ENCODE results near the gene APCDD1L.

Gene APCDD1L

GRCh38 chr20:58471193-58472164, 43.7 kb downstream of the APCDD1L start:
- H3K4me1 Mint-ChIP-seq = no peaks in the 10 kb centered on the region
- ATAC-seq = no peak

DNA sequence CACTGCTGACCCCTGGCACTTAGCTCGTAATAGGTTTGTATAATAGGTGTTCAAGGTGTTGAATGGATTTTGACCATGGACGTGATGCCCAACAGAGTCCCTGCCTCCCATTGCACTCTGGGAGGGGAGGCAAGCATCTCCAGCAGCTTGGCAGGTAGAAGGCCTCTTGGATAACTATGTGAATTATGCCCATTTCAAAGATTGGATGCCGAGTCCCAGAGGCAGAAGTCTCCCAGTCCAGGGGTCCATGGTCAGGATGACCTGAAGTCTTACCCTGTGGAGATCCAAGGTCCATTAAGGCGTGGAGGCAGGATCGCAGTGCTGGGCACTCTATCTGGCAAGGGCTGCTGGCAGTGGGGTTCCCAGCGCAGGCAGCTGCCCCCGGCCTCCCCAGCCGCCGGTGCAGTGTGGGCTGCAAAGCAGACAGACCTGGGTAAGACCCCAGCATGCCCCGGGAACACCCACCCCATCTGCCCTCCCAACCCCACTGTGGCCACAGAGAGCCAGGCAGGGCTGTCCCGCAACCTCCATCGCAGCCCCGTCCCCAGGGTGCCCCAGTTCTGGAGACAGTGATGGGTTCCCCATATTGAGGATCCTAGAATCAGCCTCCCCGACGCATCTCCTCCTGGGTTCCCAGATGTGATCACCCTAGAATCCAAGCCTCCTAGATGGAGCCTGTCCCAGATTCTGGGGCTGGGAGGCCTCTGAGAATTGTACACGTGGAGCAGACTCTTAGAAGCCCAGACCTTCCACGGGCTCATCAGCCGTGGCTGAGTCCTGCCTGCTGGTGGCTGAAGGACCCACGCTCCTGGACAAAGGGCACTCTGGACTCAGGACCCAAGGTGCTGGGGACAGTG, 44.6 kb downstream of the APCDD1L start:
- H3K9me3 Mint-ChIP-seq = no peaks in the 10 kb centered on the region
- H3K27me3 Mint-ChIP-seq = no peaks in the 10 kb centered on the region
- ATAC-seq = no peak
- no peaks in the 10 kb centered on the region for H3K36me3 Mint-ChIP-seq
- H3K4me3 Mint-ChIP-seq = no peak overlapping the region
- no peak overlapping the region for H3K27ac Mint-ChIP-seq
- no peaks in the 10 kb centered on the region for H3K4me1 Mint-ChIP-seq

More at GRCh38 chr20:58471193-58472164, 43.7 kb downstream of the APCDD1L start:
- Mint-ChIP-seq H3K27ac (no peak overlapping the region), H3K36me3 (no peaks in the 10 kb centered on the region), H3K27me3 (no peaks in the 10 kb centered on the region), H3K9me3 (no peaks in the 10 kb centered on the region), H3K4me3 (no peak overlapping the region)

GRCh38 chr20:58469616-58470015, 45.6 kb downstream of the APCDD1L start:
- Mint-ChIP-seq H3K36me3 (no peaks in the 10 kb centered on the region), H3K4me3 (no peak overlapping the region), H3K27ac (no peak overlapping the region), H3K27me3 (no peaks in the 10 kb centered on the region), H3K9me3 (no peaks in the 10 kb centered on the region), H3K4me1 (no peaks in the 10 kb centered on the region)
- ATAC-seq = no peak

DNA sequence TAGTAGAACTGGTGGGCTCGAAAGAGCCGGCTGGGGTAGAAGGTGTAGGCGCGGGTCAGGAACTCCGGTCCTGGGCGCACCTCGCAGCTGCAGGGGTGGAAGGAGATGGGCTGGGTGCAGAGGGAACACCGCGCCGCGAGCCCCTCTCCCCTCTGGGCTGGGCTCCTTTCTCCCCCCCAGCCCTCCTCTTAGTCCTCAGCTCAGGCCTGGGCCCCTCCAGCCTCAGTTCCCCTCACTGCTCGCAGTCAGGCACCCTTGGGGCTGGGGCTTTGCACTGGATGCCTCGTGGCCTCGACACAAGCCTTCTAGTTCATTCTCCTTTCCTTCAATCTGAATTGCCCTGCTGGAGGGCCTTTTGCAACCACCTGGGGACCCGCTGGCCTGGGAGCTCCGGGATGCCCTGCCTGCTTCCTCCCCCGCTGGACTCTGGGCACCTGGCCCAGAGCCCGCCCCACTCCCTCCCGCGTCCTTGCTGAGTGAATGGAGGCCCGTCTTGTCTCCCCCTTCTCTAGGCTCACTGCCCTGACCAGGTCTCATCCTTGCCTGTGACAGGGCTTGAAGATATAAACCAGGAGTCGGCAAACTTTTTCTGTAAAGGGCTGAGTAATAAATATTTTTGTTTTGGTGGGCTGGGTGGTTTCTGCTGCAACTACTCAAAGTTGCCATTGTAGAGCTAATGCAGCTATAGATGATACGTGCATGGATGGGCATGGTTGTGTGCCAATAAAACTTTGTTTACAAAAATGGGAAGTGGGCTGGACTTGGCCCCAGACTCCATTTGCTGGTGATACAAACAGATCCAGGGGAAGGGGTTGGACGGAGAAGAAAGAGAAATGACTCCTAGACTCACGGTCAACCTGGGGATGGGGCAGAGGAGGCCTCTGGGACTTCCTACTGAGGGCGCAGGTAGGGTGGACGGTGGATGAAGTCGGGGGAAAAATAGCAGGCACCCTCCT, 47.3 kb downstream of the APCDD1L start:
- H3K4me1 Mint-ChIP-seq = no peaks in the 10 kb centered on the region
- H3K36me3 Mint-ChIP-seq = no peaks in the 10 kb centered on the region
- no peaks in the 10 kb centered on the region for H3K27me3 Mint-ChIP-seq
- no peak for ATAC-seq
- no peak overlapping the region for H3K4me3 Mint-ChIP-seq
- no peaks in the 10 kb centered on the region for H3K9me3 Mint-ChIP-seq
- no peak overlapping the region for H3K27ac Mint-ChIP-seq

DNA sequence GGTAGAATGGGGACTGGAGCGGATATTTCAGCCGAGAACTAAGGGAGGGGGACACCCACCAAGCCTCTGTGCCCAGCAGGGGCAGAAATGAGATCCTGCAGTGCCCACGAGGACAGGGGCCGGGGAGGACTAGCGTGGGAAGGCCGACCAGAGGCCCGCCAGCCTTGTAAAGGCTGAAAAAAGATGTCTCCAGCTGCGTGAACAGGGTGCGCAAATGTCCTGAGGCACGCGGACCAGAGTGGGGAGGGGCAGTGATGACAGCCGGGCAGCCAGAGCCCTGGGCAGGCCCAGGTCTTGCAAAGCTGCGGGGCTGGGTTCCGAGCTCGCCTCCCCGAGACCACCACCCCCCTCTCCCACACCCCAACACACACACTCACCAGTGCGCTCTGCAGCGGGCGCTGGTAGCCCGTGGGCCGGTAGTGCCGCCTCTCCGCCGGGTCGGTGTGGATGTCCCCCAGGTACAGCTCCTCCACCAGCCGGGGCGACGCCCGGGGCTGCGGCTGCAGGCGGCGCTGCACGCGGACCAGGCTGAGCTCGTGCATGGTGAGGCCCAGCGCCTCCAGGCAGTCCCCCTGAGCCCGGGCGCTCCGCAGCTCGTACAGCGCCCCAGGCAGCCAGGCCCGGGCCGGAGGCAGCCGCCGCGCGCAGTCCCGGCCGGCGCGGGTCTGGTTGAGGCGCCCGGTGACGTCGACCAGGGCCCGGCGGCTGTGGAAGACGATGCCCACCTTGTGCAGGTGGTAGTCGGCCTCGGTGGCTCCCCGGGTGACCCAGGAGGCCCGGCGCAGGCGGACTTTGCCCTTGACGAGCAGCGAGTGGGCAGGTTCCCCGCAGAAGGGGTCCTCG, 48.2 kb downstream of the APCDD1L start:
- Mint-ChIP-seq H3K27ac (no peak overlapping the region), H3K27me3 (peaks cover 6% of the 10 kb centered on the region), H3K4me1 (peaks cover 2% of the 10 kb centered on the region), H3K36me3 (peaks cover 4% of the 10 kb centered on the region), H3K4me3 (no peak overlapping the region), H3K9me3 (no peaks in the 10 kb centered on the region)
- peak; percentile 40 for ATAC-seq

GRCh38 chr20:58466095-58466708, 49.0 kb downstream of the APCDD1L start:
- no peaks in the 10 kb centered on the region for H3K9me3 Mint-ChIP-seq
- H3K4me3 Mint-ChIP-seq = no peak overlapping the region
- no peak overlapping the region for H3K27ac Mint-ChIP-seq
- ATAC-seq = no peak
- H3K27me3 Mint-ChIP-seq = peaks cover 12% of the 10 kb centered on the region
- H3K36me3 Mint-ChIP-seq = peaks cover 4% of the 10 kb centered on the region
- H3K4me1 Mint-ChIP-seq = peaks cover 6% of the 10 kb centered on the region

GRCh38 chr20:58464838-58465237, 50.4 kb downstream of the APCDD1L start:
- peaks cover 14% of the 10 kb centered on the region for H3K4me1 Mint-ChIP-seq
- H3K27me3 Mint-ChIP-seq = peaks cover 12% of the 10 kb centered on the region
- peaks cover 4% of the 10 kb centered on the region for H3K36me3 Mint-ChIP-seq
- ATAC-seq = no peak
- H3K4me3 Mint-ChIP-seq = no peak overlapping the region
- no peaks in the 10 kb centered on the region for H3K9me3 Mint-ChIP-seq
- no peak overlapping the region for H3K27ac Mint-ChIP-seq

GRCh38 chr20:58463256-58463655, 51.9 kb downstream of the APCDD1L start:
- H3K4me3 Mint-ChIP-seq = no peak overlapping the region
- peaks cover 30% of the 10 kb centered on the region for H3K4me1 Mint-ChIP-seq
- ATAC-seq = no peak
- H3K36me3 Mint-ChIP-seq = peaks cover 4% of the 10 kb centered on the region
- no peaks in the 10 kb centered on the region for H3K9me3 Mint-ChIP-seq
- no peak overlapping the region for H3K27ac Mint-ChIP-seq
- H3K27me3 Mint-ChIP-seq = peaks cover 12% of the 10 kb centered on the region

- Mint-ChIP-seq H3K36me3 (peaks cover 5% of the 10 kb centered on the region), H3K4me1 (peaks cover 44% of the 10 kb centered on the region), H3K27ac (peak overlapping the region; percentile 13), H3K27me3 (peaks cover 12% of the 10 kb centered on the region), H3K4me3 (no peak overlapping the region), H3K9me3 (no peaks in the 10 kb centered on the region)
- ATAC-seq = no peak
Measured at GRCh38 chr20:58461899-58462298, 53.3 kb downstream of the APCDD1L start.

- Mint-ChIP-seq H3K36me3 (peaks cover 10% of the 10 kb centered on the region), H3K9me3 (no peaks in the 10 kb centered on the region), H3K4me1 (peaks cover 49% of the 10 kb centered on the region), H3K4me3 (no peak overlapping the region), H3K27ac (no peak overlapping the region), H3K27me3 (peaks cover 12% of the 10 kb centered on the region)
- ATAC-seq = no peak
Measured at GRCh38 chr20:58461104-58461503, 54.1 kb downstream of the APCDD1L start.

DNA sequence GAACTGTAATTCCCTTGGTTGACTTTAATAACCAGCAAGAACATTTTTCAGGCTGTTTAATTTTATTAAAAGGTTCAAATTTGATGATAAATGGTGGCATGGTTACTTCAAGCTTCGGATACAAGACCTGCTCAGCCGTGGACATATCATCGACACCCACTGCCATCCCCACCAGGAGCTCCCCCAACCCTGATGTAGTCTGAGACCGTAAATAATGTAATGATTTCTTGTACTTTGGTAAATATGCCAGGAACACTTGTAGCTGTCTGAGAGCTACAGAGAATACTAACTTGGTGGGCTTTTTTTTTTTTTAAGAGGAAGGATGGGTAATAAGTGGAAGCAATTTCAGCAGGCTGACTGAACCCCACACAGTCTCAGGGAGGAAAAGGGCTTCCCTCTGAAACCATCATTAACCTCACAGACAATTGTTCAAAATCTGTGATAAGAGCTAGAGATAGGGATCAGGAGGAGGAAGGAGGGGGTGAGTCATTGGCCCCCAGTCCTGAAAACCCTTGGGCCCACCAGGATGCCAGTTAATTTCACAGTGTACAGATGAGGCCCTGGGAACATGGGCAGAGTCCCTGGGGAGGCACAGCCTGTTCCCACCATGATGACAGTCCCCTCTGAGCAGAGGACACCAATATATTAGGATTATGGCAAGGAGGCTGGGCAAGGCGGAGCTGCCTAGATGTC, 56.0 kb downstream of the APCDD1L start:
- Mint-ChIP-seq H3K36me3 (peaks cover 25% of the 10 kb centered on the region), H3K27me3 (peaks cover 12% of the 10 kb centered on the region), H3K4me3 (peak overlapping the region; percentile 59), H3K27ac (peak overlapping the region; percentile 84), H3K9me3 (peaks cover 6% of the 10 kb centered on the region), H3K4me1 (peaks cover 53% of the 10 kb centered on the region)
- ATAC-seq = peak; percentile 54

DNA sequence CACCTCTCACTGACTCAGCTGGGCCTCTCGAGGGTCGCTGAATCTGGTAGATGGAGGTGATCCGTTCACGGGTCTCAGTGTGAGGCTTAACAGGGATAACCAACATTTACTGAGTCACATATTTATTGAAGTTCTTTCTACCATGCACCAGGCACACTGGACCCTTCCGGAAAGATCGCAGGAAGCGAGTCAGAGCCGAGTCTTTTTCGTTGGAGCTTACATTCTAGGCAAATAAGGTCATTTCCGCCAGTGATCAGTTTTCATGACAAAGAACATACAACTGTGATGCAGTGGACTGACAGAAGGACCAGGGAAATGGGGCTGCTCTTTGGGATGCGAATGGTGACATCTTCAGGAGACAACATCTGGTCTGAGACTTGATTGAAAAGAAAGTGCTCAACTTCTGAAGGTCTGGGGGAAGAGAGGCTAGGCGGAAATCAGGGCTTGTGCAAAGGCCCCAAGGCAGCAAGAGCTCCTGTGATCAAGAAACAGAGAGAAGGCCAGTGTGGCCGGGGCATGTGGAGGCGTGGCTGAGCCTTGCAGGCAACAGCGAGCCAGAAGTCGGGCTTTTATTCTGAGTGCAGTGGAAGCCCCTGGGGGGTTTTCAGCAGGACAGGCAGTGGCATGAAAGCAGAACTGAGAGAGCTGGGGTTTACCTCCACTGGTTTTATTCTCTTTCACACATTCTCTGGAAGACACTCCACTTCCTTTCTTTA, 56.7 kb downstream of the APCDD1L start:
- Mint-ChIP-seq H3K9me3 (peaks cover 10% of the 10 kb centered on the region), H3K27me3 (peaks cover 12% of the 10 kb centered on the region), H3K36me3 (peaks cover 30% of the 10 kb centered on the region), H3K4me1 (peaks cover 60% of the 10 kb centered on the region), H3K27ac (peak overlapping the region; percentile 84), H3K4me3 (peak overlapping the region; percentile 59)
- peak; percentile 99 for ATAC-seq

Measured in stimulated activated memory B cell treated with anti-CD40 and anti-IgM and Interleukin-4, amounts not matched to agents 10 μg/mL and 1 μg/mL and 100 μg/mL, for 72 hours (primary cell).